H1 (cell line): ENCODE results near the gene CACNA1G. TPM values are rescaled to one million over a fixed set of nuclear protein-coding genes. Genes with fewer than 3 reads are reported as not detected.

Source experiments
- CTCF ChIA-PET: fragments of 300-600 bp; sonication (Branson Sonifier 250); formaldehyde crosslinking; loops from one replicate; lab custom pipeline; 2021; ENCODE audit not compliant: partially characterized antibody; lab: Charles Lee
- POLR2A ChIA-PET: fragments of 300-600 bp; sonication (Branson Sonifier 250); formaldehyde crosslinking; loops from one replicate; lab custom pipeline; 2021; ENCODE audit warnings: inconsistent platforms; ENCODE audit not compliant: partially characterized antibody; lab: Charles Lee
- DNase-seq, 2 experiments: peaks; one replicate each; pipeline versions ENCODE4 v3.0.0 to v3.0.0-alpha.2; 2010 to 2022; ENCODE audit warnings: low spot score in 2 of 2, low read depth in 1 of 2, mixed read lengths in 1 of 2
- FAIRE-seq: peaks from 2 replicates; lab custom pipeline; 2011; peaks lifted over from hg19 to GRCh38; lab: Jason Lieb, UNC
- H2AFZ ChIP-seq: 2 replicates; pipeline ENCODE4 v1.8.1; 2012; ENCODE audit warnings: low read length, inconsistent platforms
- H2AK5ac ChIP-seq: 2 replicates; pipeline ENCODE4 v1.6.1; 2013; ENCODE audit warnings: low read depth, low read length
- H2BK120ac ChIP-seq: replicated peaks from 2 replicates; pipeline ENCODE3; 2013; ENCODE audit warnings: low read depth, low read length, inconsistent platforms
- H2BK12ac ChIP-seq: 2 replicates; pipeline ENCODE4 v1.6.1; 2013; ENCODE audit warnings: low read depth, low read length
- H2BK15ac ChIP-seq: 2 replicates; pipeline ENCODE4 v1.6.1; 2013; ENCODE audit warnings: low read length
- H2BK20ac ChIP-seq: 2 replicates; pipeline ENCODE4 v1.6.1; 2013; ENCODE audit warnings: low read length
- H2BK5ac ChIP-seq: 2 replicates; pipeline ENCODE4 v1.6.1; 2013; ENCODE audit warnings: low read depth, low read length
- H3K14ac ChIP-seq: 2 replicates; pipeline ENCODE4 v1.6.1; 2013; ENCODE audit warnings: inconsistent platforms; ENCODE audit not compliant: insufficient read length
- H3K18ac ChIP-seq: 2 replicates; pipeline ENCODE4 v1.6.1; 2013; ENCODE audit warnings: low read length; ENCODE audit errors: extremely low read depth
- H3K23ac ChIP-seq: 2 replicates; pipeline ENCODE4 v1.6.1; 2013; ENCODE audit warnings: inconsistent platforms; ENCODE audit not compliant: insufficient read length
- H3K23me2 ChIP-seq: 2 replicates; pipeline ENCODE4 v1.6.1; 2013; ENCODE audit warnings: low read depth, low read length
- H3K27ac ChIP-seq: 2 replicates; pipeline ENCODE4 v1.6.1; 2011; ENCODE audit warnings: low read depth, low read length, inconsistent platforms
- H3K27me3 ChIP-seq, 4 experiments: replicated peaks in 1 of 4; 1 replicate in 1 of 4; 2 replicates in 3 of 4; pipeline versions ENCODE4 v1.6.1 to v1.8.1; 2011 to 2013; ENCODE audit warnings: low read length in 3 of 4, mild to moderate bottlenecking in 3 of 4, inconsistent platforms in 2 of 4, mixed read lengths in 2 of 4, moderate library complexity in 1 of 4; ENCODE audit not compliant: control insufficient read depth in 3 of 4, insufficient read depth in 3 of 4; ENCODE audit errors: extremely low read depth in 1 of 4
- H3K36me3 ChIP-seq, 4 experiments: 2 replicates each; pipeline versions ENCODE4 v1.6.1 to v1.8.1; 2011 to 2013; ENCODE audit warnings: mild to moderate bottlenecking in 4 of 4, low read length in 3 of 4, moderate library complexity in 2 of 4, control low read depth in 1 of 4, inconsistent platforms in 1 of 4; ENCODE audit not compliant: insufficient read depth in 4 of 4, control insufficient read depth in 2 of 4
- H3K4ac ChIP-seq: replicated peaks from 2 replicates; pipeline ENCODE3; 2013; ENCODE audit warnings: low read length, low read depth, mixed read lengths, inconsistent platforms; ENCODE audit not compliant: insufficient read length
- H3K4me1 ChIP-seq, 4 experiments: replicated peaks in 1 of 4; 1 replicate in 1 of 4; 2 replicates in 3 of 4; pipeline versions ENCODE4 v1.6.1 to v1.8.1; 2011 to 2013; ENCODE audit warnings: low read length in 3 of 4, inconsistent platforms in 2 of 4, mixed read lengths in 1 of 4; ENCODE audit not compliant: insufficient read depth in 4 of 4, control insufficient read depth in 3 of 4
- H3K4me2 ChIP-seq, 2 experiments: 2 replicates each; pipeline versions ENCODE4 v1.6.1 to v1.8.1; 2011 to 2013; ENCODE audit warnings: low read depth in 2 of 2, low read length in 2 of 2, control low read depth in 1 of 2, inconsistent platforms in 1 of 2, mild to moderate bottlenecking in 1 of 2; ENCODE audit not compliant: insufficient read depth in 1 of 2
- H3K4me3 ChIP-seq, 4 experiments: fragments of 200-600, 300-600 bp in 1 of 4; sonication (generic), shearing (Covaris generic), sonication (Bioruptor Twin) in 1 of 4; 2 replicates each; pipeline versions ENCODE4 v1.5.1 to v1.8.1; 2011 to 2016; ENCODE audit warnings: low read length in 4 of 4, low read depth in 3 of 4, control low read depth in 2 of 4, inconsistent platforms in 2 of 4, mild to moderate bottlenecking in 2 of 4, mixed read lengths in 1 of 4, moderate library complexity in 1 of 4; ENCODE audit not compliant: insufficient read depth in 2 of 4; ENCODE audit errors: extremely low read depth in 1 of 4
- H3K56ac ChIP-seq: replicated peaks from 2 replicates; pipeline ENCODE3; 2013; ENCODE audit warnings: low read depth, mild to moderate bottlenecking, mixed read lengths, low read length, inconsistent platforms; ENCODE audit not compliant: insufficient read length
- H3K79me1 ChIP-seq: 2 replicates; pipeline ENCODE4 v1.6.1; 2013; ENCODE audit warnings: low read depth, low read length, control low read depth
- H3K79me2 ChIP-seq, 2 experiments: 2 replicates each; pipeline versions ENCODE4 v1.6.1 to v1.8.1; 2012 to 2013; ENCODE audit warnings: low read length in 2 of 2, mild to moderate bottlenecking in 2 of 2, inconsistent platforms in 1 of 2; ENCODE audit not compliant: insufficient read depth in 2 of 2, control insufficient read depth in 1 of 2
- H3K9ac ChIP-seq, 4 experiments: replicated peaks in 1 of 4; 1 replicate in 1 of 4; 2 replicates in 3 of 4; pipeline versions ENCODE4 v1.6.1 to v1.8.1; 2011 to 2013; ENCODE audit warnings: low read depth in 3 of 4, low read length in 3 of 4, control low read depth in 2 of 4, mild to moderate bottlenecking in 2 of 4, moderate library complexity in 2 of 4, inconsistent platforms in 1 of 4; ENCODE audit errors: extremely low read depth in 1 of 4
- H3K9me3 ChIP-seq, 2 experiments: 2 replicates each; pipeline versions ENCODE4 v1.6.1 to v1.8.1; 2012 to 2013; ENCODE audit warnings: mild to moderate bottlenecking in 2 of 2, moderate library complexity in 2 of 2, control low read depth in 1 of 2, inconsistent platforms in 1 of 2, low read depth in 1 of 2, low read length in 1 of 2, mixed read lengths in 1 of 2; ENCODE audit not compliant: insufficient read depth in 2 of 2
- H4K20me1 ChIP-seq, 2 experiments: replicated peaks in 1 of 2; 2 replicates each; pipeline versions ENCODE3 to v1.8.1; 2011 to 2013; ENCODE audit warnings: inconsistent platforms in 2 of 2, low read length in 2 of 2, mild to moderate bottlenecking in 1 of 2; ENCODE audit not compliant: insufficient read depth in 2 of 2, control insufficient read depth in 1 of 2
- H4K5ac ChIP-seq: 2 replicates; pipeline ENCODE4 v1.6.1; 2013; ENCODE audit warnings: low read length, low read depth, mixed read lengths, inconsistent platforms; ENCODE audit not compliant: insufficient read length
- H4K8ac ChIP-seq: 2 replicates; pipeline ENCODE4 v1.8.0; 2013; ENCODE audit warnings: mild to moderate bottlenecking, moderate library complexity, low read length, inconsistent platforms; ENCODE audit not compliant: insufficient read depth; ENCODE audit errors: extremely low read depth
- H4K91ac ChIP-seq: replicated peaks from 2 replicates; pipeline ENCODE3; 2013; ENCODE audit warnings: low read length, mixed read lengths, inconsistent platforms; ENCODE audit not compliant: insufficient read length
- BACH1 ChIP-seq: IDR thresholded peaks from 2 replicates; pipeline ENCODE4 v1.6.1; 2012; ENCODE audit warnings: low read length, improper control_type of control experiment
- BCL11A ChIP-seq, 2 experiments: IDR thresholded peaks; one replicate each; pipeline ENCODE4 v1.6.1; 2011; ENCODE audit warnings: low read depth in 2 of 2, low read length in 2 of 2, mild to moderate bottlenecking in 2 of 2
- HDAC6 ChIP-seq: IDR thresholded peaks from one replicate; pipeline ENCODE4 v1.7.1; 2012; ENCODE audit warnings: low read depth, mild to moderate bottlenecking, inconsistent platforms, low read length, moderate library complexity
- JUND ChIP-seq: IDR thresholded peaks from 2 replicates; pipeline ENCODE4 v1.6.1; 2011; ENCODE audit warnings: mild to moderate bottlenecking, improper control_type of control experiment, low read length
- RBBP5 ChIP-seq: IDR thresholded peaks from 2 replicates; pipeline ENCODE4 v1.7.1; 2012; ENCODE audit warnings: low read depth, mild to moderate bottlenecking, inconsistent platforms, low read length, moderate library complexity, borderline replicate concordance
- RFX5 ChIP-seq: IDR thresholded peaks from 2 replicates; pipeline ENCODE4 v1.6.1; 2011; ENCODE audit warnings: low read depth, low read length, improper control_type of control experiment, borderline replicate concordance
- RNF2 ChIP-seq: fragments of 200-900, 300-1000 bp; sonication (generic); IDR thresholded peaks from 2 replicates; pipeline ENCODE4 v1.7.1; 2016; ENCODE audit warnings: borderline replicate concordance, low read depth, mild to moderate bottlenecking, antibody characterized with exemption, low read length; ENCODE audit not compliant: poor library complexity, severe bottlenecking; ENCODE audit errors: missing control alignments
- SP2 ChIP-seq: IDR thresholded peaks from 2 replicates; pipeline ENCODE4 v1.6.1; 2012; ENCODE audit warnings: mild to moderate bottlenecking, low read length, inconsistent platforms
- SUZ12 ChIP-seq: fragments of 200-600 bp; sonication (generic); IDR thresholded peaks from 2 replicates; pipeline ENCODE4 v1.6.1; 2012; ENCODE audit warnings: mild to moderate bottlenecking, inconsistent platforms, low read length, moderate library complexity, mixed read lengths
- ZNF274 ChIP-seq: IDR thresholded peaks from 2 replicates; pipeline ENCODE4 v1.7.0; 2012; ENCODE audit warnings: low read length, borderline replicate concordance; ENCODE audit errors: extremely low read depth
- WGBS, 2 experiments: shearing (Covaris generic) in 1 of 2; methylation state at CpG; one replicate each; pipeline versions ENCODE4 v1.1.6 to v1.1.7; 2013 to 2015; ENCODE audit warnings: low lambda C conversion rate in 2 of 2, mixed read lengths in 2 of 2, inconsistent platforms in 1 of 2, low coverage in 1 of 2, missing lambda C conversion rate in 1 of 2; ENCODE audit not compliant: insufficient replicate concordance in 2 of 2, insufficient coverage in 1 of 2, insufficient read length in 1 of 2; ENCODE audit errors: extremely low coverage in 1 of 2, missing lambda C conversion rate in 1 of 2; 5-methylcytosine and 5-hydroxymethylcytosine counted together
- polyA plus RNA-seq, 7 experiments: library from polyadenylated mRNA; depleted of rRNA in 3 of 7; stranded (reverse) in 5 of 7; unstranded in 2 of 7; fragments of >200 nt in 5 of 7; fragments of 200-250 nt in 2 of 7; gene quantifications; 1 replicate in 5 of 7; 2 replicates in 1 of 7; 4 replicates in 1 of 7; pipeline versions ENCODE4 v1.2.1 to v1.2.3, GENCODE V29; 2011 to 2013; ENCODE audit warnings: missing spikeins in 2 of 7, mixed read lengths in 2 of 7
- total RNA-seq: library from RNA; stranded (reverse); fragmentation: NEBNext Ultra II Directional; extraction: Animal tissue kit (Norgen Biotek cat#: 25700); gene quantifications from 2 replicates; pipeline ENCODE4 v1.2.1, GENCODE V29; 2021
- TF ChIP-seq, protein P1 (sequence below): IDR thresholded peaks from 2 replicates; pipeline ENCODE4 v1.6.1; 2011; ENCODE audit warnings: low read depth, mild to moderate bottlenecking, low read length; ENCODE audit not compliant: insufficient read depth
- TF ChIP-seq, protein P2 (sequence below): IDR thresholded peaks from 2 replicates; pipeline ENCODE4 v1.6.1; 2012; ENCODE audit warnings: inconsistent platforms

CACNA1G gene
- total and polyA plus RNA-seq, 2 of the 8 experiments (the other 6 are each of a cell fraction or from before 2014, with no cell fraction given), result 2.9 to 4.9 TPM

DNA sequence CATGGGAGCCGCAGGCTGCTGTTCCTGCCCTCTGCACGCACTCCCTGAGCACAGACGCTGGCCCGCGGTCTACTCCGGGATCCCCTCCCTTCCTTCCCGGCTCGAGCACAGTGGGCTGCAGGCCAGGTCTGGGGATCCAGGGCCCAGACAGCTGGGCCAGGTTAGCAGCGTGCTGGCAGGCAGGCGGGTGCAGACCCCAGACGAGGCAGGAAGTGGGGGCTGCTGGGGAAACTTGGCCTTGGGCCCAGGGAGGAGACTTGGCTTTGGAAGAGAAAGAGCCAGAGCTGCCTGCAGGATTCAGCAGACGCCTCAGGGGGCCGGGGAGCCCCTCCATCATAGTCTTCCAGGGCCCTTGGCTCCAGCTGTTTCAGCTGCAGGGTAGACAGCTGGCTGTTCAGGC, 44.0 kb downstream of the CACNA1G start:
- 0 out of 2 replicates have a peak overlapping the region, but pooled peaks have one; percentile 16 for H2BK5ac ChIP-seq
- H3K4me1 ChIP-seq, result peaks cover 0 to 15% (median 4%) of the 10 kb centered on the region in 4 experiments; a peak in 5 of 7 replicates
- H3K56ac ChIP-seq, result no peak overlapping the region
- H3K4me3 ChIP-seq, result no peak overlapping the region
- no peaks in the 10 kb centered on the region for H3K27me3 ChIP-seq
- no peak overlapping the region for H2BK12ac ChIP-seq
- H4K8ac ChIP-seq, result peak overlapping the region; percentile 69; the same call in 1 of the 2 replicates
- no peak overlapping the region for H3K23ac ChIP-seq
- no peak overlapping the region for H3K4ac ChIP-seq
- POLR2A ChIA-PET, result interaction anchor here (1.4 kb wide), 1 partner anchor 13 kb away, joined by 5 read pairs; no protein-coding TSS in a partner anchor
- no peak overlapping the region for H3K27ac ChIP-seq
- CTCF ChIA-PET, result interaction anchor here (0.9 to 19.7 kb wide), 12 partner anchors 8 to 91 kb away, joined by 3 to 300 read pairs (median 8); partner anchors contain the start of genes ABCC3 and EPN3
- H4K5ac ChIP-seq, result no peak overlapping the region
- no peaks in the 10 kb centered on the region for H3K23me2 ChIP-seq
- WGBS, 2 experiments, result 72% methylated on average over 12 of the region's 13 CpGs; no CpG with 5 or more reads in 1 of the 2 experiments
- FAIRE-seq (no peak), DNase-seq (no peak)
- no peak overlapping the region for H2BK15ac ChIP-seq
- H3K9me3 ChIP-seq, result no peaks in the 10 kb centered on the region
- no peaks in the 10 kb centered on the region for H3K79me2 ChIP-seq
- no peak overlapping the region for H2BK20ac ChIP-seq
- no peak overlapping the region for H2AK5ac ChIP-seq
- H3K14ac ChIP-seq, result no peak overlapping the region
- no peaks in the 10 kb centered on the region for H3K79me1 ChIP-seq
- no peak overlapping the region for H3K4me2 ChIP-seq
- no peak overlapping the region for H3K9ac ChIP-seq
- no peak overlapping the region for H4K91ac ChIP-seq
- no peaks in the 10 kb centered on the region for H4K20me1 ChIP-seq
- H3K36me3 ChIP-seq, result no peaks in the 10 kb centered on the region
- peak overlapping the region; percentile 32 for H3K18ac ChIP-seq
- H2BK120ac ChIP-seq, result no peak overlapping the region
- no peak overlapping the region for H2AFZ ChIP-seq
- TF ChIP-seq RBBP5, result no peak
- TF ChIP-seq HDAC6, result no peak
- no peak for TF ChIP-seq JUND
- TF ChIP-seq BCL11A (IDR thresholded peaks at IDR 0.05; ENCODE audit: low read depth in 2 of 2, low read length in 2 of 2), result no peak
- TF ChIP-seq SUZ12, result no peak
- TF ChIP-seq RFX5, result no peak
- TF ChIP-seq, protein P1, sequence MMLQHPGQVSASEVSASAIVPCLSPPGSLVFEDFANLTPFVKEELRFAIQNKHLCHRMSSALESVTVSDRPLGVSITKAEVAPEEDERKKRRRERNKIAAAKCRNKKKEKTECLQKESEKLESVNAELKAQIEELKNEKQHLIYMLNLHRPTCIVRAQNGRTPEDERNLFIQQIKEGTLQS, result no peak
- no peak for TF ChIP-seq RNF2
- no peak for TF ChIP-seq BACH1
- TF ChIP-seq, protein P2, sequence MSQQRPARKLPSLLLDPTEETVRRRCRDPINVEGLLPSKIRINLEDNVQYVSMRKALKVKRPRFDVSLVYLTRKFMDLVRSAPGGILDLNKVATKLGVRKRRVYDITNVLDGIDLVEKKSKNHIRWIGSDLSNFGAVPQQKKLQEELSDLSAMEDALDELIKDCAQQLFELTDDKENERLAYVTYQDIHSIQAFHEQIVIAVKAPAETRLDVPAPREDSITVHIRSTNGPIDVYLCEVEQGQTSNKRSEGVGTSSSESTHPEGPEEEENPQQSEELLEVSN, result no peak
- TF ChIP-seq ZNF274, result no peak
- no peak for TF ChIP-seq SP2
